ENCODE results near the gene ACAP3.

ACAP3 gene

DNA sequence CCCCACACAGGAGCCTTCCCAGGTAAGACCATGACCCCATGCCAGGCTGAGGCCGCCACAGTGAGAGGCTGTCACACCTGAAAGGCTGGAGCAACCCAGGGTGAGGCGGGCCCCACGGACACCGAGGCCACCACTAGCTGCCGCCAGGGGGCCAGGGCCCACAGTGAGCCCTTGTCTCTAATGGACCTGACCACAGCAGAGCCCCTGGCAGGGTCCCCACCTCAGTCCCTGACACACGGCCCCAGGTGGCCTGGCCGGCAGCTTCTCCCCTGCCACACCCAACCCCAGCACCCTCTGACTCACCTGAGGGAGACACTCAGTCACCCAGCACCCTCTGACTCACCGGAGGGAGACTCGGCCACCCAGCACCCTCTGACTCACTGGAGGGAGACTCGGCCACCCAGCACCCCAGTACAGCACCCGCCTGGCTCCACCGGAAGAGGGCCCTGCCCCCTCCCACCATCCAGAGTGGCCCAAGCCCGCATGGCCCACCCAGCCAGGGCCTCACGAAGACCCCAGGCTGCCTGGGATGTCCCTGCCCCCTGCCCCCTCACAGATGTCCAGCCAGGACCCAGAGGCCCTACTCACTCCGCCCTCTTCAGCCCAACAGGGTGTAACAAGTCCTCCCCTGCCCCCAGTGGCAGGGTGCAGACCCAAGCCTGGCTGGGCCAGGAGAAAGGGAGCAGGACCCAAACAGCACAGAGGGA, 37.1 kb upstream of the ACAP3 start:
- DNase-seq, result no peak

GRCh38 chr1:1343811-1344421, 36.2 kb upstream of the ACAP3 start:
- no peak for DNase-seq

- DNase-seq, result no peak
Observed at GRCh38 chr1:1342584-1343115, 34.9 kb upstream of the ACAP3 start.

DNA sequence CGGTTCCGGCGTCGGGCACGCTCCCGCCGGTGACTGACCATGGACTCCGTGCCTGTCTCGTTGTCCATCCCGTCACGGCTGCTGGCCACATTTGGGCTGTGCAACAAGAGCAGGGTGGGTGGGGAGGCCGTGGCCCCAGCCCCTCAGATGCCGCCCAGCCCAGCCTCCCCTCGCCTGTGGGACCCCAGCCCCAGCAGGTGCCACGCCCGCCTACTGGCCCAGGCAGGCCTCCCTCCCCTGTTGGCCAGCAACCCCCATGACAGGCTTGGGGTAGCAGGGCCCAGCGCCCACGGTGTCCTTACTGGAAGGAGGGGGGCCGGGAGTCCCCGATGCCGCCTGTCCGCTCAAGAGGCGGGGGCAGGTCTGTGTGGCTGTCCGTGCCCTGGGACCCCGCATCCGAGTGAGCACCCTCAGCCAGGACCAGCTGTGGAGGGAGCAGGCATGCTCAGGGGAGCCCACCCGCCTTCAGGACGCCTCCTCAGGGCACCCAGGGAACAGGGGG, 34.4 kb upstream of the ACAP3 start:
- DNase-seq, result no peak

GRCh38 chr1:1341549-1342021, 33.9 kb upstream of the ACAP3 start:
- no peak for DNase-seq

DNA sequence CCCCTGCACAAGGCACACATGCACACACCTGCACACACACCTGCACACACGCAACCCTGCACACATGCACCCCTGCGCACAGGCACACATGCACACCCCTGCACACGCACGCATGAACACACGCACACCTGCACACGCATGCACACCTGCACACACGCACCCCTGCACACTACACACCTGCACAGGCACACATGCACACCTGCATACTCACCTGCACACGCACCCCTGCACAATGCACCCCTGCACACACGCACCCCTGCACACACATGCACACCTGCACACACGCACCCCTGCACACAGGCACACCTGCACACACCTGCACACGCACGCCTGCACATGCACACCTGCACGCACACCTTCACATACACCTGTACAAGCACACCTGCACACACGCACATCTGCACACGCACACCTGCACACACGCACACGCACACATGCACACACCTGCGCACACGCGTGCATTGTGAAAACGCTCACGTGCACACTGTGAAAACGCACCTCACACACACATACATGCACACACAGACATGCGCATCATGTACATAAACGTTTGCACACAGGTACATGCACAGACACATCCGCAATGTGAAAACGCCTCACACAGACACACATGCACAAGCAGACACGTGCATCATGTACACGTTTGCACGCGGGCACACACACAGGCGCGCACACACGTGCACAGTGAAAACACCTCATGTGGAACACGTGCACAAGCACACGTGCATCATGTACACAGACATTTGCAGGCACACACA, 33.2 kb upstream of the ACAP3 start:
- DNase-seq, result no peak

GRCh38 chr1:1340185-1340584, 32.5 kb upstream of the ACAP3 start:
- peak in 1 of 56 donors; percentile 28 for DNase-seq

GRCh38 chr1:1338278-1338677, 30.5 kb upstream of the ACAP3 start:
- DNase-seq, result no peak

DNA sequence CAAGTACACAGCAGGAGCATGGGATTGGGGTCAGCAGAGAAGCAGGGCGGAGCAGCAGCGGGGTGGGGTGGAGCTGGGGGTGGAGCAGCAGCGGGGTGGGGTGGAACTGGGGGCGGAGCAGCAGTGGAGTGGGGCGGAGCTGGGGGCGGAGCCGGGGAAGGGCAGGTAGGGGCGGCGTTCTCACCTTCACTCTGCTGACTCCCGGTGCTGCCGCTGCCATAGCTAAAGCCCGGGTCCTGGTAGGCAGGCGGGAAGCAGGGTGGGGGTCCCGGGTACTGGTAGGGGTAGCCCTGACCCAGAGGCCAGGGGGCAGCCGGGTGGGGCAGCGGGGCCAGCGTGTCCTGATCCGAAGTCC, 30.0 kb upstream of the ACAP3 start:
- DNase-seq, result no peak

- no peak for DNase-seq
Observed at GRCh38 chr1:1336931-1337792, 29.4 kb upstream of the ACAP3 start.

- DNase-seq, result no peak
Observed at GRCh38 chr1:1336446-1336845, 28.7 kb upstream of the ACAP3 start.

DNA sequence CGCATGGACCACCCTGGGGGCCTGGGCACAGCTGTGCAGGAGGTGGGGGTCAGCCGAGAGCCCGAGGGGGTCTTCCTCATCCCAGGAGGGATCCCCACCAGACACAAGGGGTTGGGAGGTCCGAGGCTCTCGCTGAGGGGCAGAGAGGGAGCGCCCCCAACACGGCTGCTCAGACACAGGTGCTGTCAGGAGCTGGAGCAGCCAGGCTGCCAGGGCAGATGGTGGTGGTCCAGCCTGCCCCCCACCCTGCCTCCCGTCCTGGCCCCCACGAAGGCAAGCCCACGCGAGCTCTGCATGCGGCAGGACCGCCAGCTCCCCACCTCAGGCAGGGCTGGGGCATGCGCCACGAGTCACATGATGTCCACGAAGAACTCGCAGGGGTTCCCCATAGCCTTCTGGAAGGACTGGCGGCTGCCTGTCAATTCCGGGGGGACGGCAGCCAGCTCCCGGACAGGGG, 28.1 kb upstream of the ACAP3 start:
- DNase-seq, result no peak

GRCh38 chr1:1335283-1335682, 27.6 kb upstream of the ACAP3 start:
- no peak for DNase-seq

DNA sequence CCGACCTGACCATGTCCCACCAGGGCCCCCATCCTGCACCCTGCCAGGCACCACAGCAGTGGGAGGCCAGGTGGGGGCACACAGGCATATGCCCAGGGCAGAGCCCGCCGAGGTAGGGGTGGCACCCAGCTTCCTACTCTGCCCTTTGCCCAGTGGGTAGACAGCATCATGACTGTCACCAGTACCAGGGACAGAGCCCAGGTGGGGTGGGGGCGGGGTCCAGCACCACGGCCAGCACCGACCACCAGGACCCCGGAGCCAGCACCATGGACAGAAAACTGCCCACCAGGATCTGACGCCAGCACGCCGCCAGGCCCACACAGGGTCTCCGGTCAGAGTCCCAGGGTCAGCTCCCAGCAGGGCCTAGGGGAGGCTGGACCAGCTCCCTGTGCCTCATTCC, 27.1 kb upstream of the ACAP3 start:
- DNase-seq, result no peak

- DNase-seq, result no peak
Observed at GRCh38 chr1:1333551-1334241, 26.0 kb upstream of the ACAP3 start.

DNA sequence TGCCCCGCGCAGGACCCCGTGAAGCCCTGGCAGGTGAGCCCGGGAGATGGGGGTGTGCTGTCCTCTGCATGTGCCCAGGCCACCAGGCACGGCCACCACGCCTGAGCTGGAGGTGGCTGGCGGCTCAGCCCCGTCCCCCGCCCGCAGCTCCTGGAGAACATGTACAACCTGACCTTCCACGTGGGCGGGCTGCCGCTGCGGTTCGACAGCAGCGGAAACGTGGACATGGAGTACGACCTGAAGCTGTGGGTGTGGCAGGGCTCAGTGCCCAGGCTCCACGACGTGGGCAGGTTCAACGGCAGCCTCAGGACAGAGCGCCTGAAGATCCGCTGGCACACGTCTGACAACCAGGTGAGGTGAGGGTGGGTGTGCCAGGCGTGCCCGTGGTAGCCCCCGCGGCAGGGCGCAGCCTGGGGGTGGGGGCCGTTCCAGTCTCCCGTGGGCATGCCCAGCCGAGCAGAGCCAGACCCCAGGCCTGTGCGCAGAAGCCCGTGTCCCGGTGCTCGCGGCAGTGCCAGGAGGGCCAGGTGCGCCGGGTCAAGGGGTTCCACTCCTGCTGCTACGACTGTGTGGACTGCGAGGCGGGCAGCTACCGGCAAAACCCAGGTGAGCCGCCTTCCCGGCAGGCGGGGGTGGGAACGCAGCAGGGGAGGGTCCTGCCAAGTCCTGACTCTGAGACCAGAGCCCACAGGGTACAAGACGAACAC, 25.2 kb upstream of the ACAP3 start:
- DNase-seq, result no peak

- no peak for DNase-seq
Observed at GRCh38 chr1:1332031-1332755, 24.5 kb upstream of the ACAP3 start.

GRCh38 chr1:1331068-1331965, 23.6 kb upstream of the ACAP3 start, which contains the start of gene TAS1R3:
TAS1R3 (plus strand) TSS chr1:1331280; CDS start chr1:1331346, 66 bp downstream.
- DNase-seq, result no peak
